ENCODE data around the gene MAB21L2.

MAB21L2 gene

GRCh38 chr4:150578745-150579501 lies 3.0 kb upstream of the MAB21L2 start:
- no peak for DNase-seq

DNA sequence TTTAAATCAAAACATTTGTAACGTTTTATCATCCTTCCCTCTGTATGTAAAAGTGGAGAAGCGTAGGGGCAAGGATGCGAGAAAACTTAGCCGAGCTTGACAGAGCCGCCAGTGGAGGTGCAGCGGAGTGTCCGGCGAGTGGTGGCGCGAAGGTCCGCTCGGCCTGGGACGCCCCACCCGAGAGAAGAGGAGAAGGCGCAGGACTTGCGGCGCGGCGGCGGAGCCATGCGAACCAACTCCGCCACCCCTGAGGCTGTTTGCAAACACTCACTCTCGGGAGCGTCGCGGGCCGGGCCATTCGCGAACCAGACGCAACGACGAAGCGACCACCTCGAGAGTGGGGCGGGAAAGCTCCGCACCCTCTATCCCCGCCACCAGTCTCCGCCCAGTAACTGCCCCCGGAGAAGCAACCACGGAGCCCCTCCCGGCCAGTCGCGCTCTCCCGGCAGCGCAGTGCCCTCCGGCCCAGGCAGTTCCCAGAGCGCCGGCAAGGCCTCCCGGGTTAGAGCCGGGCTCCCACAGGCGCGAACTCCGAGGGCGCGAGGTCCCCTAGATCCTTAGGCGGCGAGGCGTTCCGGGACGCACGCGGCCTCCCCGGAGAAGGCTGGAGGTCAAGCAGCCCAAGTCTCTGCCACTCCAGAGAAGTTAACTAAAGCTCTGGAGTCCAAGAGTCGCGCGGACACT lies 2.3 kb upstream of the MAB21L2 start:
- DNase-seq: no peak

DNA sequence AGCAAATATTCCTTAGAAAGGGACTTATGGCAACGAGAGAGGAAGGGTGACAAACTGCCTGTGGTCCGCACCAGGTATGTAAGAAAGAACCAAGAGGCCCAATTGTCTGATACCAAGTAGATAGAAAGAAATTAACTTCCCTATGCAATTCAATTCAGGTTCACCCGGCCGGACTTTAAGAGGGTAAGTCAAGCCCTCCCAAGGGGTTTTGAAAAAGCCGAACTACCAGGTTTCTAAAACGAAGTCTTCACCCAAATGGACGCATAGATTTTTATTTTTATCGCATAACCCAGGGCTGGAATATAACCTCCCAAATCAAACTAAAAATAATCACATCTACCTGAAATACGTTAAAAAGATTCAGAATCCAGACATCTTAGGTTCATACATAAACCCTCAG lies 1.6 kb upstream of the MAB21L2 start:
- no peak for DNase-seq

DNA sequence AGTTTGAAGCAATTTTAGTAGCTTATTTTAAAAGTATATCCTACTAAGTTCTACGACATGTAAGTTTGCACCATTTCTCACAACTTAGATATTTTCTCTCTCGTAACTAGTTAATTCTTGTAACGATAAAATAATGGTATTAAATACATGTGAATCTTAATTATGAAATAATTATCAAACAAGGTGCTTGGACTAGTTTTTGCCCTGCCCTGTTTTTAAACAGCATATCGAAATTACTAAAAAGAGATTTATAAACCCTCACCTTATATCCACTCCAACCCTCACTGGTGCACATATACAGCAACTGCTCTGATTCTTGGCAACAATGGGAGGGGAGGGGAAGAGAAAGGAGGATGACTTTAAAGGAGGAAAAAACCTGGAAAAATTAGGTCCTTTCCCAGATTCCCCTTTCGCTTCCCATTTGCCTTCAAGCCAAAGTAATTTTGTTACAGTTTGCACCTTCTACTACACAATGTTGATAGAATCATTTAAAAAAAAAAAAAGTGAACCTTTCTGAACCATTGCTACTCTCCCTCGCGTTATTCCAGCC lies 820 bp upstream of the MAB21L2 start:
- DNase-seq: no peak

GRCh38 chr4:150581641-150582051 lies 305 bp upstream of the MAB21L2 start:
- no peak for DNase-seq

DNA sequence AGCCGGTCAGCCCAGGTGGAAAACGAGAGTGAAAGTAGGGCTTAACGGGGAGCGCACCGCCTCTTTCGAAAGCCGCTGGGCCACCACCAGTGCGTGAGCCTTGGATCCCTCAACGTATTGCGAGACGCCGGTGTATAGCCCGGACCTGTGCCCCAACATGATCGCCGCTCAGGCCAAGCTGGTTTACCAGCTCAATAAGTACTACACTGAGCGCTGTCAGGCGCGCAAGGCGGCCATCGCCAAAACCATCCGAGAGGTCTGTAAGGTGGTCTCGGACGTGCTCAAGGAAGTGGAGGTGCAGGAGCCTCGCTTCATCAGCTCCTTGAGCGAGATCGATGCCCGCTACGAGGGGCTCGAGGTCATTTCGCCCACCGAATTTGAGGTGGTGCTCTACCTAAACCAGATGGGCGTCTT lies 929 bp downstream of the MAB21L2 start:
- DNase-seq: no peak

DNA sequence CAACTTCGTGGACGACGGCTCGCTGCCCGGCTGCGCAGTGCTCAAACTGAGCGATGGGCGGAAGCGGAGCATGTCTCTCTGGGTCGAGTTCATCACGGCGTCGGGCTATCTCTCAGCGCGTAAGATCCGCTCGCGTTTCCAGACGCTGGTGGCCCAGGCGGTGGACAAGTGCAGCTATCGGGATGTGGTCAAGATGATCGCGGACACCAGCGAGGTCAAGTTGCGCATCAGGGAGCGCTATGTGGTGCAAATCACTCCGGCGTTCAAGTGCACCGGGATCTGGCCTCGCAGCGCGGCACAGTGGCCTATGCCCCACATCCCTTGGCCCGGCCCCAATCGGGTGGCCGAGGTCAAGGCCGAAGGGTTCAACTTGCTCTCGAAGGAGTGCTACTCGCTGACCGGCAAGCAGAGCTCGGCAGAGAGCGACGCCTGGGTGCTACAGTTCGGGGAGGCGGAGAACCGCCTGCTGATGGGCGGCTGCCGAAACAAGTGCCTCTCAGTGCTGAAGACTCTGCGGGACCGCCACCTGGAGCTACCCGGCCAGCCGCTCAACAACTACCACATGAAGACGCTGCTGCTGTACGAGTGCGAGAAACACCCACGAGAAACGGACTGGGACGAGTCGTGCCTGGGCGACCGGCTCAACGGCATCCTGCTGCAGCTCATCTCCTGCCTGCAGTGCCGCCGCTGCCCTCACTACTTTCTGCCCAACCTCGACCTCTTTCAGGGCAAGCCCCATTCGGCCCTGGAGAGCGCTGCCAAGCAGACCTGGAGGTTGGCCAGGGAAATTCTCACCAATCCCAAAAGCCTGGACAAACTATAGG lies 1.5 kb downstream of the MAB21L2 start:
- DNase-seq: no peak

DNA sequence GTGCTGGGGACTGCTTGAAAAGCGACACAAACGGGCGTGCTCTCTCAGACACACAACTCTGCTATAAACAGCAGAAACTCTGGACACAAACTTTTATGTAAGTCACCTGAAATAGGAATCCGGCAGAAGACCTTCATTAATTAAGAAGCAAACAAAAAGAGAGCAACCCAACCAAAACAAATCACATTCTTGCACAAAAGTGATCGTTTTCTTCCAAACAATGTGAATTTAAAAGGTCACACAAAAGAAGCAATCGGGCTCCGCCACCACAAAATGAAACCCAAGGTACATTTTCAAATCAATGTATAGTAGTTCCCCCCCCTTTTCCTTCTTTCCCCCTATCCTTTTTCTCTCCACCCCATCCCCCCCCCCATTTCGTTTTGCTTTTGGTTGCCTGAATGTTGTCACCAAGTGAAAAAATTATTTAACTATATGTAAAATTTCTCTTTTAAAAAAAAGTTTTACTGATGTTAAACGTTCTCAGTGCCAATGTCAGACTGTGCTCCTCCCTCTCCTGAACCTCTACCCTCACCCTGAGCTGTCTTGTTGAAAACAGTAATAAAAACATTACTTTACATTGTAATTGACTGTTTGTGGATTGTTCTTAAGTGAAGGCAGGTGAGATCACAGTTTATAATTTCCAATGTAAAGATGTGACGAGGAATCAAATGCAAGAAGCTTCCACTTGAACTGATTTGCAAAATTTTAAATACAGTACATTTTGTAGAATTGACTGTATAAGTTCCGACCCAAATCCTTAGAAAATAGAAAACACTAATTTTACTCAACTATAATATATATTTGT lies 2.4 kb downstream of the MAB21L2 start:
- DNase-seq: no peak

DNA sequence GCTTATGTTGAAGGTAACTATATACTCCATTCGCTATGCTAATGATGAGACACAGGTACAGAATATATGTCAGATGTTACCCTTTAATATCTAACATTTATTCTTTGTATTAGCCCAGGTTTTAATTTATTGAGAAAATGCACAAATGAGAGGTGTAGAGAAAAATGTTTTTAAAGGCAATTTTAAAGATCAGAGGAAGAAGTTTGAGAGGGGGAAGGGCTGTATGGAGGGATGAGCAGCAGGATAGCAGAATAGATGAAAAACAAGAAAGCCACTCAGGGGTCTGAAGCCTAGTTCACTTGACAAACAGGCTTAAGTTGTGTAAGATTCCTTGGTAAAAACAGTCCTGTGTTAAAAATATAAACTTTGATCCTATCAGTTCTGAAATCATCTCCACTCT lies 3.7 kb downstream of the MAB21L2 start:
- no peak for DNase-seq

GRCh38 chr4:150586162-150586810 lies 4.3 kb downstream of the MAB21L2 start:
- DNase-seq: no peak

- no peak for DNase-seq
Measured at GRCh38 chr4:150588316-150588715, 6.4 kb downstream of the MAB21L2 start.

DNA sequence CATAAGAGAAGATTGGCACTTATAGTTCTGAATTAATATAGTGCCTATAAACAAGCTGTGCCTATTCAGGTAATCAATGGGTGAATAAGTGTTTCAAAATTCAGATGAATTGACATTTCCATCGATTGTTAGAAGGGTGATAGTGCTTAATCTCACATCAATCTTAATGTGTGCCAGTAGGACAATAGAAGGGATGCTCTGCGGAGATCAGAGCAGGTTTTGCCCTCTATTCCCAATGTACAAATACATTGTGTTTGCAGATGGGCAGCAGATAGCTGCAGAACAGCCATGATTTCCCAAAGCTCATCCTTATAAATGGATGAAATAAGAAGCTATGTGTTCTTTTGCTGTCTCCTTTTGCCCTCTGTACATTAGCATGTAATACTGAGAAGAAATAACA lies 7.2 kb downstream of the MAB21L2 start:
- DNase-seq: no peak

- DNase-seq: no peak
Measured at GRCh38 chr4:150590631-150591030, 8.7 kb downstream of the MAB21L2 start.

- no peak for DNase-seq
Measured at GRCh38 chr4:150591406-150591805, 9.5 kb downstream of the MAB21L2 start.

- no peak for DNase-seq
Measured at GRCh38 chr4:150591904-150592303, 10.0 kb downstream of the MAB21L2 start.

- no peak for DNase-seq
Measured at GRCh38 chr4:150593996-150594395, 12.0 kb downstream of the MAB21L2 start.

GRCh38 chr4:150598909-150599308 lies 17.0 kb downstream of the MAB21L2 start:
- DNase-seq: no peak

- no peak for DNase-seq
Measured at GRCh38 chr4:150599547-150599946, 17.6 kb downstream of the MAB21L2 start.

DNA sequence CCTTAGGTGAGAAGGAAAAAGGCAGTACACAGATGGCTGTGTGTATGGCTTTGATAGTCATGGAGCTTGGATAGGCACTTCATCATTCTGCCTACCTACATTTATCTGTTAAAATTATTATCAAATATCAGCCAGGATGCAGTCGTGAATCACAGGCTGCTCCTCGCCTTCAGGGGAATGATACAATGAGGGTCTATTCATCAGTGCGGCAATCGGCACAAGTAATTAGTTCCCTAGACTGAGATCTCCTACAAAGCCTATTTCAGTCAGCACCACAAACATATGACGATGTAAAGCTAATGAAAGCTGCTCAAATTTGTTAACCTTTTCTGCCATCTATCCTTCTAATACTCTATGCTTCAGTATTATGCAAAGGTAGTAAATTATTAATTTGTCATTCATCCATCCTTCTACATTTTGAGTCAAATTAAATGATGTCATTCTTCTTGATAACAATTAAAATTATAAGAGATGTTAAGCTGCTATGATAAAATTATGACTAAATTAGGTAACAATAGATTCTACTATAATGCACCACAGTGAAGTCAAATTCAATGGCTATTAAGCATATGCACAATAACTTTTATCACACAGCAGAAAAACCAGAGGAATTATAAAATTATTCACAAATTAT lies 19.0 kb downstream of the MAB21L2 start:
- no peak for DNase-seq

- no peak for DNase-seq
Measured at GRCh38 chr4:150609131-150609530, 27.2 kb downstream of the MAB21L2 start.

GRCh38 chr4:150619042-150619441 lies 37.1 kb downstream of the MAB21L2 start:
- DNase-seq: no peak

DNA sequence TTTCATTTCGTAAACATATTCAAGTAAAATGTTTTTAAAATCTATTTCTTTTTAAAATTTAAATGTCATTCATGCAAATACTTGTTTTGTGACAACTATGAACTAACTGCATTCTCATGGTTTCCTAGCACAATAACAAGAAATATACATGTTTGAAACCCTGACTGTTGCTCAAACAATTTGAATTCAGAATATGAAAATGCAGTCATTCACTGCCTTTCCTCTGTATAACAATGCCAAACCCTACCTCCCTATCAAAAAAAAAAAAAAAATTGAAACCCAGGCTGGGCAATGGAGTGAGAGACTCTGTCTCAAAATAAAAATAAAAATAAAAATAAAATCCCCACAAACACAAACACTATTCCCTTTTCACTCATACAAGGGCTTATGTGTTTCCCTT lies 42.1 kb downstream of the MAB21L2 start:
- no peak for DNase-seq

Data from activated T-cell treated with anti-CD3 and anti-CD28 coated beads for 4 hours (primary cell).